GM21515 (cell line): Measurements from ENCODE around the gene SAXO1.
A peak's percentile ranks its signal among the peaks of the same experiment; 100 is the strongest.
"Not testable (repeated sequence)": the region's sequence is repeated elsewhere in the genome, so short reads cannot be mapped to it uniquely, and the experiment has no call there.

ENCODE experiments used
- ATAC-seq: cut with Tn5 transposase; IDR thresholded peaks from one replicate; pipeline ENCODE4 v1.9.1; 2021; ENCODE audit not compliant: unreplicated experiment

SAXO1 gene

GRCh38 chr9:19033015-19033414 lies at the start of gene SAXO1:
Gene SAXO1 (minus strand): TSS chr9:19033209. CDS start chr9:19032908, 301 bp downstream.
- ATAC-seq: no peak

- no peak for ATAC-seq
These were observed 41.8 kb upstream of the SAXO1 start for GRCh38 chr9:19074836-19075235.

GRCh38 chr9:19074229-19074628 lies 41.2 kb upstream of the SAXO1 start:
- ATAC-seq: no peak

- no peak for ATAC-seq
These were observed 24.0 kb upstream of the SAXO1 start for GRCh38 chr9:19057033-19057432.

GRCh38 chr9:19050637-19051591 lies 17.9 kb upstream of the SAXO1 start:
- no peak for ATAC-seq

- no peak for ATAC-seq
These were observed 17.1 kb upstream of the SAXO1 start for GRCh38 chr9:19049917-19050636.

- ATAC-seq: peak; percentile 87
These were observed 16.2 kb upstream of the SAXO1 start, which contains the start of gene RRAGA for GRCh38 chr9:19048966-19049916. Gene RRAGA (plus strand): TSS chr9:19049427. CDS start chr9:19049660, 233 bp downstream.

GRCh38 chr9:19036611-19037010 lies 3.6 kb upstream of the SAXO1 start:
- ATAC-seq: no peak

- ATAC-seq: no peak
These were observed 603 bp downstream of the SAXO1 start for GRCh38 chr9:19032406-19032805.

GRCh38 chr9:19030899-19031298 lies 2.1 kb downstream of the SAXO1 start:
- peak; percentile 72 for ATAC-seq

- no peak for ATAC-seq
These were observed 4.1 kb downstream of the SAXO1 start for GRCh38 chr9:19028835-19029451.

GRCh38 chr9:19027825-19028224 lies 5.2 kb downstream of the SAXO1 start:
- ATAC-seq: no peak

- no peak for ATAC-seq
These were observed 6.6 kb downstream of the SAXO1 start for GRCh38 chr9:19026375-19026774.

- ATAC-seq: no peak
These were observed 9.9 kb downstream of the SAXO1 start for GRCh38 chr9:19023078-19023477.

GRCh38 chr9:19022206-19022605 lies 10.8 kb downstream of the SAXO1 start:
- peak; percentile 52 for ATAC-seq

GRCh38 chr9:19021649-19022048 lies 11.4 kb downstream of the SAXO1 start:
- not testable (repeated sequence) for ATAC-seq

GRCh38 chr9:19020886-19021455 lies 12.0 kb downstream of the SAXO1 start:
- no peak for ATAC-seq

- no peak for ATAC-seq
These were observed 14.8 kb downstream of the SAXO1 start for GRCh38 chr9:19018201-19018600.

- no peak for ATAC-seq
These were observed 23.5 kb downstream of the SAXO1 start for GRCh38 chr9:19009391-19009965.

- ATAC-seq: no peak
These were observed 32.9 kb downstream of the SAXO1 start for GRCh38 chr9:19000133-19000532.
